Panc1 (cell line): ENCODE data around the gene NTM. TPM values are rescaled to one million over a fixed set of nuclear protein-coding genes. Genes with fewer than 3 reads are reported as not detected.

Experiments used
- ATAC-seq: fragments of 200-7000 bp; cut with Tn5 transposase; 2 replicates; pipeline ENCODE4 v1.9.1; 2020; ENCODE audit warnings: mild to moderate bottlenecking, moderate library complexity
- BruUV-seq: library from RNA; stranded (reverse); fragments of 400-500 nt; replicated peaks from 2 replicates; lab custom pipeline; 2021; lab: Mats Ljungman, UMichigan
- CTCF ChIA-PET: fragments of 300-600 bp; sonication (Branson Sonifier 250); formaldehyde crosslinking; loops from one replicate; lab custom pipeline; 2022; ENCODE audit warnings: antibody characterized with exemption; lab: Charles Lee
- POLR2A ChIA-PET: fragments of 300-600 bp; sonication (Branson Sonifier 250); formaldehyde crosslinking; loops from one replicate; lab custom pipeline; 2022; ENCODE audit warnings: antibody characterized with exemption; lab: Charles Lee
- DNase-seq: peaks from one replicate; pipeline ENCODE4 v3.0.0-alpha.2; 2010; ENCODE audit warnings: low read depth, low spot score
- H3K27ac ChIP-seq: 2 replicates; pipeline ENCODE4 v1.5.1; 2011; ENCODE audit warnings: mild to moderate bottlenecking, low read length, inconsistent platforms
- H3K27me3 ChIP-seq: fragments of 200-500 bp; sonication (Bioruptor generic); 2 replicates; pipeline ENCODE4 v1.6.0; 2014; ENCODE audit warnings: low read length, inconsistent platforms; ENCODE audit not compliant: control insufficient read depth, insufficient read depth
- H3K36me3 ChIP-seq: fragments of 200-500 bp; sonication (Bioruptor generic); 2 replicates; pipeline ENCODE4 v1.5.1; 2014; ENCODE audit warnings: inconsistent platforms, mild to moderate bottlenecking, low read length, moderate library complexity; ENCODE audit not compliant: control insufficient read depth, insufficient read depth
- H3K4me1 ChIP-seq: 2 replicates; pipeline ENCODE4 v1.5.1; 2011; ENCODE audit warnings: inconsistent platforms, mild to moderate bottlenecking, low read length, moderate library complexity; ENCODE audit not compliant: control insufficient read depth, insufficient read depth
- H3K4me3 ChIP-seq, 2 experiments: 2 replicates each; pipeline ENCODE4 v1.5.1; 2011 to 2012; ENCODE audit warnings: low read depth in 2 of 2, low read length in 2 of 2, mild to moderate bottlenecking in 2 of 2, inconsistent platforms in 1 of 2, moderate library complexity in 1 of 2
- H3K9me3 ChIP-seq: fragments of 200-500 bp; sonication (Bioruptor generic); 2 replicates; pipeline ENCODE4 v1.5.1; 2014; ENCODE audit warnings: low read depth, mild to moderate bottlenecking, inconsistent platforms, low read length, moderate library complexity; ENCODE audit not compliant: control insufficient read depth, insufficient read depth
- POLR2AphosphoS5 ChIP-seq: IDR thresholded peaks from 2 replicates; pipeline ENCODE4 v1.6.1; 2012; ENCODE audit warnings: mild to moderate bottlenecking, low read depth, low read length, moderate library complexity
- SIN3A ChIP-seq: IDR thresholded peaks from 2 replicates; pipeline ENCODE4 v1.6.1; 2012; ENCODE audit warnings: low read depth, mild to moderate bottlenecking, low read length, moderate library complexity, borderline replicate concordance; ENCODE audit not compliant: insufficient read depth
- TCF7L2 ChIP-seq: IDR thresholded peaks from 2 replicates; pipeline ENCODE4 v1.6.1; 2011; ENCODE audit warnings: mild to moderate bottlenecking, low read depth, low read length, inconsistent platforms
- in situ Hi-C: cut with HindIII; loops from 2 replicates; pipeline ENCODE4 v1.10.0; 2016; ENCODE audit warnings: low sequenced_read_pairs, low pct_unique_long_range_greater_than_20kb
- intact Hi-C: fragments of 100-400 bp; cut with micrococcal nuclease; formaldehyde crosslinking; loops from one replicate; pipeline ENCODE4 v1.10.0; 2022; ENCODE audit not compliant: unreplicated experiment
- total RNA-seq: library from RNA; stranded (reverse); gene quantifications from one replicate; pipeline ENCODE4 v1.2.1, GENCODE V29; 2021; ENCODE audit not compliant: unreplicated experiment
- TF ChIP-seq, protein P1 (sequence below): fragments of 450-650 bp; IDR thresholded peaks from 2 replicates; pipeline ENCODE4 v1.5.1; 2017; ENCODE audit warnings: mild to moderate bottlenecking
- TF ChIP-seq, protein P2 (sequence below), 2 experiments: IDR thresholded peaks; 2 replicates each; pipeline ENCODE4 v1.6.1; 2011 to 2012; ENCODE audit warnings: low read depth in 2 of 2, control low read depth in 1 of 2, low read length in 1 of 2, mild to moderate bottlenecking in 1 of 2, moderate library complexity in 1 of 2; ENCODE audit not compliant: insufficient read depth in 1 of 2

Gene NTM
- total RNA-seq, 1 experiment from 2014 or later, result 0.10 TPM

DNA sequence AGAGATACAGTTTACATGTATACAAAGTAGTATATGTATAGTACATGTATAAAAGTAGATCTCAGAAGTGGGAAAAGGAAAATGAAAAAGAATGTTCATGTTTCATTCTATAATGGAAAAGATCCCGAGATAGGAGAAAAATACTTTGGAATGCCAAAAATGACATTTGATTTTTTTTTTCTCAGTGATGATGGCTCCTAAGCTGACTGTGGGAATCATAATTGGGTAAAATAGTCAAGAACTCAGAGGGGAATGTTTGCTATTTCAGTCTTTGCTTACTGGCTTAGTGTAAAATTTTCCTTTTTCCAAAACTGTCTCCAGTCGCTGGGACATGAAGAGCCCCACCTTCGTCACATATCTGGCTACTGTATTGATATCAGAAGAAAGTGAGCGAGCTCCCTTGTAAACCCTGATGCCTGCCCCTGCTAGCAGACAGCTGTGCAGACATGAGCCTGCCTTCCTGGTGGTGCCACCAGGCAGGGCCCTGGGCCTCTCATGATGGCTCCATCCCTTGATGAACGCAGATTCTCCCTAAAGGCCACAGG is 944.6 kb downstream of the NTM start:
- no TSS peak for BruUV-seq
- TF ChIP-seq, protein P1, sequence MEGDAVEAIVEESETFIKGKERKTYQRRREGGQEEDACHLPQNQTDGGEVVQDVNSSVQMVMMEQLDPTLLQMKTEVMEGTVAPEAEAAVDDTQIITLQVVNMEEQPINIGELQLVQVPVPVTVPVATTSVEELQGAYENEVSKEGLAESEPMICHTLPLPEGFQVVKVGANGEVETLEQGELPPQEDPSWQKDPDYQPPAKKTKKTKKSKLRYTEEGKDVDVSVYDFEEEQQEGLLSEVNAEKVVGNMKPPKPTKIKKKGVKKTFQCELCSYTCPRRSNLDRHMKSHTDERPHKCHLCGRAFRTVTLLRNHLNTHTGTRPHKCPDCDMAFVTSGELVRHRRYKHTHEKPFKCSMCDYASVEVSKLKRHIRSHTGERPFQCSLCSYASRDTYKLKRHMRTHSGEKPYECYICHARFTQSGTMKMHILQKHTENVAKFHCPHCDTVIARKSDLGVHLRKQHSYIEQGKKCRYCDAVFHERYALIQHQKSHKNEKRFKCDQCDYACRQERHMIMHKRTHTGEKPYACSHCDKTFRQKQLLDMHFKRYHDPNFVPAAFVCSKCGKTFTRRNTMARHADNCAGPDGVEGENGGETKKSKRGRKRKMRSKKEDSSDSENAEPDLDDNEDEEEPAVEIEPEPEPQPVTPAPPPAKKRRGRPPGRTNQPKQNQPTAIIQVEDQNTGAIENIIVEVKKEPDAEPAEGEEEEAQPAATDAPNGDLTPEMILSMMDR, result no peak
- no peak for TF ChIP-seq TCF7L2
- TF ChIP-seq, protein P2, sequence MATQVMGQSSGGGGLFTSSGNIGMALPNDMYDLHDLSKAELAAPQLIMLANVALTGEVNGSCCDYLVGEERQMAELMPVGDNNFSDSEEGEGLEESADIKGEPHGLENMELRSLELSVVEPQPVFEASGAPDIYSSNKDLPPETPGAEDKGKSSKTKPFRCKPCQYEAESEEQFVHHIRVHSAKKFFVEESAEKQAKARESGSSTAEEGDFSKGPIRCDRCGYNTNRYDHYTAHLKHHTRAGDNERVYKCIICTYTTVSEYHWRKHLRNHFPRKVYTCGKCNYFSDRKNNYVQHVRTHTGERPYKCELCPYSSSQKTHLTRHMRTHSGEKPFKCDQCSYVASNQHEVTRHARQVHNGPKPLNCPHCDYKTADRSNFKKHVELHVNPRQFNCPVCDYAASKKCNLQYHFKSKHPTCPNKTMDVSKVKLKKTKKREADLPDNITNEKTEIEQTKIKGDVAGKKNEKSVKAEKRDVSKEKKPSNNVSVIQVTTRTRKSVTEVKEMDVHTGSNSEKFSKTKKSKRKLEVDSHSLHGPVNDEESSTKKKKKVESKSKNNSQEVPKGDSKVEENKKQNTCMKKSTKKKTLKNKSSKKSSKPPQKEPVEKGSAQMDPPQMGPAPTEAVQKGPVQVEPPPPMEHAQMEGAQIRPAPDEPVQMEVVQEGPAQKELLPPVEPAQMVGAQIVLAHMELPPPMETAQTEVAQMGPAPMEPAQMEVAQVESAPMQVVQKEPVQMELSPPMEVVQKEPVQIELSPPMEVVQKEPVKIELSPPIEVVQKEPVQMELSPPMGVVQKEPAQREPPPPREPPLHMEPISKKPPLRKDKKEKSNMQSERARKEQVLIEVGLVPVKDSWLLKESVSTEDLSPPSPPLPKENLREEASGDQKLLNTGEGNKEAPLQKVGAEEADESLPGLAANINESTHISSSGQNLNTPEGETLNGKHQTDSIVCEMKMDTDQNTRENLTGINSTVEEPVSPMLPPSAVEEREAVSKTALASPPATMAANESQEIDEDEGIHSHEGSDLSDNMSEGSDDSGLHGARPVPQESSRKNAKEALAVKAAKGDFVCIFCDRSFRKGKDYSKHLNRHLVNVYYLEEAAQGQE (IDR thresholded peaks at IDR 0.05; ENCODE audit: insufficient read depth in 1 of 2, low read depth in 2 of 2, low read length in 1 of 2), result no peak
- no peak for TF ChIP-seq SIN3A
- no peak for TF ChIP-seq POLR2AphosphoS5
- CTCF ChIA-PET, result no interaction called here
- Histone ChIP-seq H3K36me3 (no peaks in the 10 kb centered on the region), H3K4me3 (no peak overlapping the region), H3K27me3 (no peaks in the 10 kb centered on the region), H3K4me1 (no peaks in the 10 kb centered on the region), H3K27ac (no peak overlapping the region), H3K9me3 (no peaks in the 10 kb centered on the region)
- no peak for ATAC-seq
- no peak for DNase-seq
- intact Hi-C loops (no loop called here), in situ Hi-C loops (no loop called here)
- POLR2A ChIA-PET, result no interaction called here

DNA sequence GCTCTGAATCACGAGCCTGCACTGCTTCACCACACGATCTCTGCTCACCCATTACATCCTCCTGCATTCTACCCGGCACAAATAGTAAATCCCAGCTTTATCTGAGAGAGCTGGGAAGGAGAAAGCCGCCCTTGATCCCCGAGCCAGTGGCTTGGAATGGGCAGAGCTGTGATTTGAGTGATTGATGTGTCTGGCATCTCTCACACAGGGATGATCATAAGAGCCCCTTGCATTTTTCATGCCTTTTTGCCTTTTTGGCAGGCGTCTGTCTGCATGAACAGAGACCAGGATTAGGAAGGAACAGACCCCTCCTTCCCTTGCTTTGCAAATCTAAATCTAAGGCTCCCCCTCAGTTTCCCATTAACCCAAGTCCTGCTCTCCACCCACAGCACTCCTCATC is 945.3 kb downstream of the NTM start:
- POLR2A ChIA-PET, result no interaction called here
- CTCF ChIA-PET, result no interaction called here

More for the DNA sequence above, 945.3 kb downstream of the NTM start:
- Histone ChIP-seq H3K4me3 (no peak overlapping the region), H3K4me1 (no peaks in the 10 kb centered on the region), H3K27ac (no peak overlapping the region), H3K9me3 (no peaks in the 10 kb centered on the region), H3K27me3 (no peaks in the 10 kb centered on the region), H3K36me3 (no peaks in the 10 kb centered on the region)
- DNase-seq (no peak), ATAC-seq (no peak)
- TF ChIP-seq POLR2AphosphoS5 (no peak), SIN3A (no peak), TCF7L2 (no peak)
- TF ChIP-seq, protein P2 (IDR thresholded peaks at IDR 0.05; ENCODE audit: insufficient read depth in 1 of 2, low read depth in 2 of 2, low read length in 1 of 2), result no peak
- TF ChIP-seq, protein P1, result no peak
- no TSS peak for BruUV-seq
- intact Hi-C loops, result no loop called here
- in situ Hi-C loops, result no loop called here
